NCI-H2029 (cell line): ENCODE data around the gene WDR5B.
"Not testable (repeated sequence)": the region's sequence is repeated elsewhere in the genome, so short reads cannot be mapped to it uniquely, and the experiment has no call there.

Source experiments
- DNase-seq: peaks from one replicate; lab custom pipeline; 2025; lab: John Stamatoyannopoulos, UW

WDR5B gene

DNA sequence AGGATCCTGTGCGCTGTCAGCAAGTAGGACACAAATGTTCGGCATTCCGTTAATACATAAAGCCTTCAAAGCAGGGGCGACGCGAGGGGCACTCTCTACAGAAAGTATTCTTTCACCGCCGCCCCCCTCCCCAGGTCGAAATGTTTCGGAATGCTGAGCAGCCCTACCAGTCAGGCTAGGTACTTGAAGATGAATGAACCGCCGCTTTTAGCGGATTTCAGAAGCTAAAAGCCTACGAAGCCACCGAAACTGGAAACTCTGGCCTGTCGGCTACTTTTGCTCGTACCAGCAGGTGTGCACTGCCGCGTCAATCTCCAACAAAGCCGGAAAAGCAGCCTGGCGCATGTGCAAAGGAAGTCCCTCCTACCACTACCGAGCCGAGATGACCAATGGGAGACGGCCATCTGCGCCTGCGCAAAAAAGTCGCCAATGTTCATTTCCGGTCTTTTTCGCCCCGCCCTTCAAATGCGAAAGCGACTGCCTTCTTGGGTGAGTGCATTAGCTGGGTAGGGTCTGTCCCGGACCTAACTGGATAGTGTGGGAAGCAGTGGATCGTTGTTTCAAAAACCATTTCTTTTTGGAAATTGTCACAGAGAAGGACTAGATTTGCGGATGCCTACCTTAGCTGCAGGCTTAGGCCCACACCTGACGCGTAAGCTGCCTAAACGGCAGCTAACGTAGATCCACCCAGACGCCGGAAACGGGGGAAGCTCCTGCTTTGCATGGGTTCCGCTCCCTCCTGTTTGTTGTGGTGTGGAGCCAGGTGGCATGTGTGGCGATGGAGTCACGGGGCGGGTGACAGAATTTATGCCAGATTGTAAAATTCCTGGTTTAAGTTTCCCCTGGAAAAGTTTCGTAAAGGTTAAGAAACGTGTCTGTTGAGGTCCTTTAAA, at the start of gene WDR5B:
TSS of gene WDR5B (minus strand) at position 301 of the 893 bp plus-strand sequence. CDS start 534 bp downstream, outside the sequence.
- DNase-seq, result no peak

DNA sequence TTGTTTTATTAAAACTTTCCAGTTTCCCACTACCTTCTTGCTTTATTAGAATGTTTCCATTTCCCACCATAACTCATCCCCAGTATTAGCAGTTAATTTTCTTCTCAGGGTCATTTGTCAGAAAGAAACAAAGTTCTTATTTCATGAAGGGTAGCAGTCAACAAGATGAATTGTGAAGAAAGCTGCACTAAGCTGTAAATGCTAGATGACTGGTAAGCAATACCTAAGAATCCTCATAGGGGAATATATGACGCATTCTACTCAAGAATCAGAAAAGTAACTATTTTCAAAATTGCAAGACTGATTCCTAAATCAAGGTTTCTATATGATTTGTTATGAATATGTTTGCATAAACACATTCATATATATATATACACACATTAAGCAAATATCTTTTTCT, 48.8 kb upstream of the WDR5B start:
- DNase-seq, result no peak

DNA sequence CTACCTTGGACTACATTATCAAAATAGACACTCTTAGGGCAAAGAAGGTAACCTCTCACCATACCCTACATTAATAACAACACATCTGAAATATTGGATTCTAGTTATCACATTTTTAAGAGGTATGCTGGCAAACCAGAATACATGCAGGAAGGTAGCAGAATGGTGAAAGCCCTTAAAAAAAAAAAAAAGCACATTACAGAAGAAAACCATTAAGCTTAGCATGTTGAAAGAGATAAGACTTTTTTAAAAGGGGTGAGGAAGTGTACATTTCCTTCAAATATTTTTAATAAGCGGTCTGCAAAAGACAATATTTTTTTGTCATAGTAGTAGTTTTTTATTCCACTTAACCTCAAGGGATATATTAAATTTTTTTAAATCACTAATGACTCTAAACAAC, 46.5 kb upstream of the WDR5B start:
- no peak for DNase-seq

DNA sequence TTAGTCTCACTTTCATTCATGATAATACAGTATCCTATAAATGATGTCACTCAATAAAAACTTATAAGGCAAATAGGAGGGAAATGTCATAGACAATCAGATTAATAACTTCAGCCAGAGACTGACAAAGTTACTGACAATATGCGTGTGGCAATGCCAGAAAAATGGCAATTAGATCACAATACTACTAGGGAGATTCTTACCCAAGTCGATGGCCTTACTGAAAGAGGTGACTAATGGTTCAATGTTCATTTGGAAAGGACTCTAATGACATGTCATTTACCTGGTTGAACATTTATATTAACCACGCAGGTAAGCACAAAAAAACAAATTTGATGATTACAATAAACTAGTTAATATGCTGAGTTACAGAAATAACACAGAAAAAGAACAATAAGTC, 45.9 kb upstream of the WDR5B start:
- no peak for DNase-seq

DNA sequence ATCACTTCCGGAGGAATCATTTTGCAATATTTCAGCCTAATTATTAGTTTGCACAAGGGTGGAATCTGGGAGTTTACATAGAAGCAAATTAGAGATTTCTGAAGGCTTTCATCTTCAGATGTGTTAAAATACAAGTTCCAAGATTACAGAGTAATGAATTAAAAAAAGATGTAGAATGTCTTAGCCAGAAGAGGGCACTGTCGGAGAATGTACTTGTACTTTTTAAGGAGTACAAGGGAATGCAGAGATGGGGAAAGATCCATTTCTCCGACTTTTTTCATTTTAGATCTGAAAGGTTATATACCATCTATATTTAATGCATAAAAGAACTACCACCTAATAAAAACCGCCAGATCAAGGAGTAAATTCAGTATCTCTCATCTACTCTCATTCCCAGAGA, 43.1 kb upstream of the WDR5B start:
- DNase-seq, result no peak

DNA sequence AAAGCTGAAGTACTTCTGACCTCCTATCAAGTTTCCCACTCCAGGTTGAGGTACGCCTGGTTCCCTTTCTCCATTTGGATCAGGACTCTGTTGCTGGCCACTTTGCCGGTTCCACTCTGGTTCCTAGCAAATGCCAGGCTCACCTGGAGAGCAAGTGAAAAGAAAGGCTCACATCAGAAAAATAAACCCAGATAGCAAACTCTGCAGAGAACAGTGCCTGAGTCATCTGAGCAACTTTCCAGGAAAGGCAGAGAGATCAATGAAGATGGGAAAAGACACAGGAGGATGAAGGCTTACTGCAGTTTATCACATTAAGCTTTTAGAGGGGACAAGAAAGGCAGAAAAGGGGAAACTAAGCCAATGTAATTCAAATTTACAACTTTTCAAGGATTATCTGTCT, 41.8 kb upstream of the WDR5B start:
- DNase-seq, result no peak

DNA sequence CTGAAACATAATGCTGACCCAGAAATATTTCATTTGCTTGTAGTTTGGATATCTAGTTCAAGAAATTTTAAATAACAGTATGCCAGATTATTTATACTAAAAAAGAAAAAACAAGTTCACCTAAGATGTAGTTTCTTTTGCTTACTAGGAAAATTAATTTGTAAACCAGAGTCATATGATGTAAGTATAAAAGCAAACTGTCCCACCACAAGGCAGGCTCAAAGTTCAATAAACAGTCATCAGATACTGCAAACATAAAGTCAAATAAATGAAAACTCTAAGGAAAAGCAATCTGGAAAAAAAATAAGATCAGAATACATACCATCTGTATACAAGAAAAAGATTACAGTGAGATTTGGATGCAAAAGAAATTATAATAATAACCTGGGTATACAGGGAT, 40.2 kb upstream of the WDR5B start:
- DNase-seq, result no peak

DNA sequence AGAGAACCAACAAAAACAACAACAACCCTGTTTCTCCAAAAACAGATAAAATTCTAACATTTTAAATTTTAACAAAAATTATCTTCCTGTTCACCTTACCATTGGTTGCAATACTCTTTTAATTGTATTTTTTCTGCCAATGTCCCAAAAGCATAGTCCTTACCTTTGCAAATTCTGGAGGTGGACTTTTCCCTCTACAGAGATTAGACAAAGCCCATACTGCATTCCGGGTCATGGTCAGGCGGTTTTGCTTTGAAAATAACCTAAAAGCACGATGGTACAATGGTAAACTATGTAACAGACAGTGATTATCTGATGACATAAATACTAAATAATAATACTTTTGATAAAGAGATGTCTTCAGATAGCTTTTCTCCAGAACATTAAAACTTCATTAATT, 35.5 kb upstream of the WDR5B start:
- DNase-seq, result no peak

- DNase-seq, result not testable (repeated sequence)
Measured at GRCh38 chr3:122448218-122448617, 32.4 kb upstream of the WDR5B start.

GRCh38 chr3:122444491-122444887, 28.6 kb upstream of the WDR5B start:
- not testable (repeated sequence) for DNase-seq

DNA sequence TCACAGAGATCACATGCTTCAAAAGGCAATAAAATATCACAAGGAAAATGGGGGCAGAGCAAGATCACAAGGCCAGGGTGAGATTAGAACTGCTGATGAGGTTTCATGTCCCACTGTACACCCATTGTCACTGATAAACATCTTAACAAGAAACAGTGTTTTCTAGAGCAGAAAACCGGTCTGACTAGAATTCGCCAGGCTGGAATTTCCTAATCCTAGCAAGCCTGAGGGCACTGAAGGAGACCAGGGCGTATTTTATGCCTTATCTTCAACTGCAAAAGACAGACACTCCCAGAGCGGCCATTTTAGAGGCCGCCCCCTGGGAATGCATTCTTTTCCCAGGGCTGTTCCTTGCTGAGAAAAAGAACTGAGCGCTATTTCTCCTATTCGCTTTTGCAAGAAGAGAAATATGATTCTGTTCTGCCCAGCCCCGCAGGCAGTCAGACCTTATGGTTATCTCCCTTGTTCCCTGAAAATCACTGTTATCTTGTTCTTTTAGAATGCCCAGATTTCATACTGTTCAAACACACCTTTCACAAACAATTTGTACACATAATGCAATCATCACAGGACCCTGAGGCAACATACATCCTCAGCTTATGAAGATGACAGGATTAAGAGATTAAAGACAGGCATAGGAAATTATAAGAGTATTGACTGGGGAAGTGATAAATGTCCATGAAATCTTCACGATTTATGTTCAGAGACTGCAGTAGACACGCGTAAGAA, 28.1 kb upstream of the WDR5B start:
- DNase-seq, result not testable (repeated sequence)

GRCh38 chr3:122443090-122443489, 27.2 kb upstream of the WDR5B start:
- DNase-seq, result no peak

DNA sequence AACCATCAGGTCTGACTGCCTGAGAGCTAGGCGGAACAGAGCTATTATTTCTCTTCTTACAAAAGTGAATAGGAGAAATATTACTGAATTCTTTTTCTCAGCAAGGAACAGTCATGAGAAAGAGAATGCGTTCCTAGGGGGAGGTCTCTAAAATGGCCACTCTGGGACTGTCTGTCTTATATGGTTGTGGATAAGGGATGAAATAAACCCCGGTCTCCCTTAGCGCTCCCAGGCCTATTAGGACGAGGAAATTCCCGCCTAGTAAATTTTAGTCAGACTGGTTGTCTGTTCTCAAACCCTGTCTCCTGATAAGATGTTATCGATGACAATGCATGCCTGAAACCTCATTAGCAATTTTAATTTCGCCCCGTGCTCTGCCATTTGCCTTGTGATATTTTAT, 20.1 kb upstream of the WDR5B start:
- no peak for DNase-seq

DNA sequence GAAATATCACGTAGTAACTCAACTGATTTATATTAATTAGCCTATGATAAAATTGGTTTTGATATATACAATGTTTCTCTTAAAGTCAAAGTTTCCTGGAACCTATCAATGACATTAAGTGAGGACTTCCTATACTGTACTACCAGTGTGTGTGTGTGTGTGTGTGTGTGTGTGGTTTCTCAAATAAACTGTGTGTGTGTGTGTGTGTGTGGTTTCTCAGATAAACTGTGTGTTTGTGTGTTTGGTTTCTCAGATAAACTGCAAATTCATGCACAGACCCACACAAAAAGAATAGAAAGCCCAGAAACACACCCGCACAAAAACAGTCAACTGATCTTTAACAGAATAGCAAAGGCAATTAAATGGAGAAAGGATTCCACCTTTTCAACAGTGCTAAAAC, 14.5 kb upstream of the WDR5B start:
- DNase-seq, result no peak

DNA sequence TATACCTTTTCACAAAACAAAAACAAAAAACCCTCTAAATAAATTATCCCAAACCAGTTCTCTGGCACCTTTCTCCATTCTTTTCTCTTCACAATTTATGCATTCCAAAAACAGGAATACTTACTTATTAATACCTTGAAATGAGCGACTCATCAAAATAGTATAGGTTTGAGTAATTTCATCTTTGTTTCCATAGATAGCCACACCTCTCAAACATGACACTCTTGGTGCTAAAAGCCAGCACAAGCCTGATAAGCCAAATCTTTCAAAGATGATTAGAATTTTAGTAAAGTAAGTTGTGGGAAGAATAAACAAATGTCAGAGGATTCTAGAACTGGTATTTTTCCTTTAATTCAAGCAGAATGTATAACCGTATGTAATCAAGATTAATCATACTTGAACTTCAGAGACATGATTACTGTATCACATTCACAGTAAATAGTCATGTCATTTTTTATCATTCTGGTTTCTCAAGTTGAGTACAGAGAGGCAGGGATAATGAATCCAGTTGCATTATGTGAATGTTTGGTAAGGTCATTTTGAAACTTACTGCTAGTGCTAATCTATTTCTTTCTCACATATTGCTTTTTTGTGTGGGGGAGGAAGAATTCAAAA, 12.1 kb upstream of the WDR5B start:
- no peak for DNase-seq

- no peak for DNase-seq
Measured at GRCh38 chr3:122421836-122422235, 6.0 kb upstream of the WDR5B start.

DNA sequence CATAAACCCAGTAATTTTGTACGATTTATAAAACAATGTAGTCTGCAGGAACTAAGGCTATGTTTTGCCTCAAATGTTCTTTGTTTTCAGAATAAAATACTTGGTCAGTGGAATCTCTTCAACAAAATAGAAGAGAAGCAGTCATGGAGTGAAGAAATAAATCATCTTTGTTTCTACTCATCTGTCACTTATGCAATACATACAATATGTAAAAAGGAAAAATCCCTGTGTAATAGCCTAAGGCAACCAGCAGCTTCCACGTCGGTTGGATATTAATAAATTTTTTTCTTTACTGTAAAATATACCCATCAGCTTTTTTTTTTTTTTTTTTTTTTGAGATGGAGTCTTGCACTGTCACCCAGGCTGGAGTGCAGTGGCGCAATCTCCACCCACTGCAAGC, 5.2 kb upstream of the WDR5B start:
- DNase-seq, result no peak

DNA sequence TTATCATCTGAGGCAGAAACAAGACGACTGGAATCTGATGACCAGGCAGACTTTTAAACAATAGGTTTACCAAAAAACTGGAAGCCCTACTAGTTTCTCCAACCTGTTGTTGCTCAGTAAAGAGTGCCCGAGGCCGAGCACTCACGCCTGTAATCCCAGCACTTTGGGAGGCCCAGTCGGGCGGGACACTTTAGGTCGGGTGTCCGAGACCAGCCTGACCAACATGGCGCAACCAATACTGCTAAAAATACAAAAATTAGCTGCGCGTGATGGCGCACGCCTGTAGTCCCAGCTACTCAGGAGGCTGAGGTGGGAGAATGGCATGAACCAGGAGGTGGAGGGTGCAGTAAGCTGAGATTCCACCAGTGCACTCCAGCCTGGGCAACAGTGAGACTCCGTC, 1.1 kb upstream of the WDR5B start:
- DNase-seq, result no peak

DNA sequence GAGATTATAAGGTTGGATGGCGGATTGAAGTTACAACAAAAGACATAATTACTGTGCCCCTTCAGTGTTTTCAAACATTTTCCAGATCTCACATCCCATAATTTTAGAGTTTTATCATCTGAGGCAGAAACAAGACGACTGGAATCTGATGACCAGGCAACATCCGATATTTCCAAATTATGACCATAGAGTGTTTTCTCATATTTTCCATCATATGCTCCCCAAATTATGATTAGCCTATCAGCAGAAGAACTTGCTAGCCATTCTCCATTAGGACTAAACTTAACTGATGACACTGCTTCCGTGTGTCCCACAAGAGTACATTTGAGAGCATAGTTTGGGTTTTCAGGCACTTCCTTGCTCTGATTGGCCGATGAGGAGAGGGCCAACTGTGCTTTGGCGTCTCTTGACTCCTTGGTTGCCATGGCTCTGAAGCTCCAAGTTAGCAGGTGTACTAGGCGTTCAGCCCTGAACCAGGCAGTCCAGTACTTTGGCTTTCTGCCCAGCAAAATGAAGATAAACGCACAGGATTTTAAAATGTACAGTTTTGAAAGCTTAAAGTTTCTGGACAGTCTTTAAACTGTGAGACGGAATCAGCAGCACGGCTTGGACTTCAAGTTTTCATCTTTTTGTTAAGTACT, 638 bp downstream of the WDR5B start:
- no peak for DNase-seq

DNA sequence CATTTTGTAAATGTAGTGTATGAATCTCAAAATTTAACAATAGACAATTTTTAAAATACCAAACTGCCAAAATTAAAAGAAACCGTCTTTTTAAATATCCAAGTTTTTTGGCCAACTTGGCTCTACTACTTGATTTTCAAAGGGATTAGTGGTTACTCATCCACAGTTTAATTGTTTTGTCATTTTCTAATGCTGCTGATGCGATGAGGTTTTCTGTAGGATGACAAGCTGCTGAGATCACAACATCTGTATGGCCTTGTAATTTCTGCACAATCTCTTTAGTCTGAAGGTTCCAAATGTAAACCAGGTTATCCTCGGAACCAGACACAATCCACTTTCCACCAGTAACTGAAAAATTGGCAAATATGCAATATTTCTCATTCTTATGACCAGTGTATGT, 1.5 kb downstream of the WDR5B start:
- no peak for DNase-seq

DNA sequence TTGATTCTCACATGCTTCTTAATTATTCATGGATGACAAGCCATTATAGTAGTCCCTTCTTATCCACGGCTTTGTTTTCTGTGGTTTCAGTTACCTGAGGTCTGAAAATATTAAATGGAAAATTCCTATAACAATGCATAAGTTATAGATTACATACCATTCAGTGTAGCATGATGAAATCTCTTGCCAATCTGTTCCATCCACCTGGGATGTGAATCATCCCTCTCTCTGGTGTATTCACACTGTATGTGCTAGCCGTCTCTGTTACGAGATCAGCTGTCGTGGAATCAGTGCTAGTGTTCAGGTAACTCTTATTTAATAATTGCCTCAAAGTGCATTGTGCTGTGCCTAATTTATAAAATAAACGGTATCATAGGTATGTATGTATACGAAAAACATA, 5.2 kb downstream of the WDR5B start:
- no peak for DNase-seq

DNA sequence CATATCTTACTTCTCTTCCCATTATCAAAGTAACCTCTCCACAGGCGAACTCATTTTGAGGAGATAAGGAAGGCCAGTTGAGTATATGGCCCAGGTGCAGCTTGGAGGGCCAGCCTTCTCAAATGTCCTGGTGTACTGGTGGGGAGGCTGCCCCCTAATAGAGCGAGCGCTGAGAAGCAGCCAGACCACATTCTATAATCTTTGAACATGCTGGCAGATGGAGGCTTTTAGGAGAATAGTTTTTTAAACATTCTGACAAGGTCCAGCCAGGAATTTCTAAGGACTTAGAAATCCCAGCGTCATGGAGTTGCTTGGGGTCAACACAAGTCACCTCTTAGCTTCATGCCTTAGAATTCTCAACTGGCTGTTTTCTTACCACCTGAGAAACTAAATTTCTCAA, 5.8 kb downstream of the WDR5B start:
- DNase-seq, result no peak

DNA sequence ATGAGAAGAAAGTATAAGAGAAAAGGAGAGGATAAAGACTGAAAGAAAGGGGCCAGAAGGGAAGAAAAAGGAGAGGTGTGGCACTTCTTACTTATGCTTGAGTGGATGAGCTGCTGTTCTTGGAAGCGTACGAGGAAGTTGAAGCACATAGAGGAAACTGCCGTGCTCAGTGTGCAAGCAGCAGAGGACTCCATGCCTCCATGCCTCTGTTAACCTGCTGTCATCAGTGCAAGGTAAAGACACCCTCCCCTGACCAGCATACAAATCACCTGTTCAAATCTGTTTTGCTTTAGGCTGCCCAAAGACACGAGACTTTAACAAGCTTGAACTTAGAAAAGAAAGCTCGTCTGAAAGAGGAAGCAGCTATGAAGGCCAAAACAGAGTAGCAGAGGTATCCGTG, 6.4 kb downstream of the WDR5B start:
- no peak for DNase-seq
